ENCODE results near the gene ZNF28. TPM values are rescaled to one million over a fixed set of nuclear protein-coding genes. Genes with fewer than 3 reads are reported as not detected.
A peak's percentile ranks its signal among the peaks of the same experiment; 100 is the strongest.

The ZNF28 gene
- total RNA-seq, 4 donors from 2014 or later: 1.0 to 7.6 (median 3.2) TPM

GRCh38 chr19:52749780-52750179 is 71.7 kb downstream of the ZNF28 start:
- no peak overlapping the region for H3K4me3 ChIP-seq
- in situ Hi-C loops (cut with MboI; ENCODE audit: low sequenced_read_pairs in 4 of 4): loop anchor here in 2 of 4 donors (25.0 kb wide), 1 partner anchor 487 kb away; the partner anchor contains the start of gene ZNF766 (in 2 of the 2)
- no peak for TF ChIP-seq CTCF (IDR thresholded peaks at IDR 0.05 in 4 of 5, conservative IDR thresholded peaks at IDR 0.05 in 1 of 5)
- no peak for TF ChIP-seq POLR2A (IDR thresholded peaks at IDR 0.05)
- no peak for DNase-seq
- no peak for ATAC-seq
- H3K9me3 ChIP-seq: no peaks in the 10 kb centered on the region
- H3K27ac ChIP-seq: no peak overlapping the region
- no peaks in the 10 kb centered on the region for H3K4me1 ChIP-seq
- intact Hi-C loops (cut with DNase I; ENCODE audit: low total_unique reads): no loop called here
- H3K36me3 ChIP-seq: no peaks in the 10 kb centered on the region
- H3K27me3 ChIP-seq: no peaks in the 10 kb centered on the region

- Histone ChIP-seq H3K4me3 (no peak overlapping the region), H3K36me3 (no peaks in the 10 kb centered on the region), H3K27me3 (no peaks in the 10 kb centered on the region), H3K9me3 (no peaks in the 10 kb centered on the region), H3K4me1 (no peaks in the 10 kb centered on the region), H3K27ac (no peak overlapping the region)
- DNase-seq (peak in 1 of 2 donors; percentile 12), ATAC-seq (no peak)
- intact Hi-C loops (cut with DNase I; ENCODE audit: low total_unique reads) (no loop called here), in situ Hi-C loops (cut with MboI; ENCODE audit: low sequenced_read_pairs in 4 of 4) (loop anchor here in 2 of 4 donors (25.0 kb wide), 1 partner anchor 486 kb away; the partner anchor contains the start of gene ZNF766 (in 2 of the 2))
- TF ChIP-seq POLR2A (IDR thresholded peaks at IDR 0.05) (no peak), CTCF (IDR thresholded peaks at IDR 0.05 in 4 of 5, conservative IDR thresholded peaks at IDR 0.05 in 1 of 5) (peak in 4 of 5 experiments; percentile 30 to 45 (median 42))
Observed at GRCh38 chr19:52748336-52748950, 73.0 kb downstream of the ZNF28 start.

Other genes with a start within 250 kb of the ZNF28 start
- gene ZNF83, start 183.3 kb downstream of the ZNF28 start, total RNA-seq: 1 to 10 TPM; 2.8 to 8.0 (median 4.0) TPM
- gene ZNF611, start 86.6 kb downstream of the ZNF28 start, total RNA-seq: 1 to 10 TPM; 1.7 to 4.0 (median 2.5) TPM
- gene ZNF600, start 34.8 kb downstream of the ZNF28 start, total RNA-seq: 1 to 10 TPM in 2 of 4 donors, under 1 TPM in 2; 0.72 to 3.7 (median 1.1) TPM
- gene ZNF468, start 36.0 kb upstream of the ZNF28 start, total RNA-seq: 1 to 10 TPM; 2.6 to 5.9 (median 3.5) TPM
- 1 to 10 TPM in 3 of 4 donors, not detected in 1; 1.3 to 2.7 (median 2.5) TPM for gene ZNF320, start 76.0 kb upstream of the ZNF28 start, total RNA-seq
- under 1 TPM; 0.15 to 0.29 (median 0.20) TPM for gene ZNF888, start 101.8 kb upstream of the ZNF28 start, total RNA-seq
- gene ZNF816, start 141.2 kb upstream of the ZNF28 start, total RNA-seq: 1 to 10 TPM; 1.0 to 3.1 (median 1.6) TPM
- under 1 TPM in 1 of 4 donors, not detected in 3; 0.12 TPM for gene ERVV-1, start 192.3 kb upstream of the ZNF28 start, total RNA-seq
- not detected for gene ERVV-2, start 223.1 kb upstream of the ZNF28 start, total RNA-seq